CD4-positive, alpha-beta memory T cell (primary cell): Measurements from ENCODE around the gene CEND1. TPM values are rescaled to one million over a fixed set of nuclear protein-coding genes. Genes with fewer than 3 reads are reported as not detected.

Source experiments
- CTCF ChIA-PET: fragments of 350-600 bp; sonication (Branson Sonifier 250); formaldehyde crosslinking; loops from one replicate; lab custom pipeline; 2021; ENCODE audit warnings: inconsistent platforms; ENCODE audit not compliant: partially characterized antibody; lab: Charles Lee
- POLR2A ChIA-PET: fragments of 350-600 bp; sonication (Branson Sonifier 250); formaldehyde crosslinking; loops from one replicate; lab custom pipeline; 2021; ENCODE audit not compliant: partially characterized antibody; lab: Charles Lee
- DNase-seq, 5 donors: peaks; one replicate each; pipeline versions ENCODE4 v3.0.0 to v3.0.0-alpha.2; 2020 to 2022; ENCODE audit warnings: mixed read lengths in 1 of 5
- H3K27ac ChIP-seq: one replicate; pipeline ENCODE4 v1.7.0; 2013; ENCODE audit warnings: low read depth, low read length
- H3K27me3 ChIP-seq: 2 replicates; pipeline ENCODE4 v1.7.0; 2013; ENCODE audit warnings: mild to moderate bottlenecking, low read length, moderate library complexity; ENCODE audit not compliant: insufficient read depth
- H3K36me3 ChIP-seq: 2 replicates; pipeline ENCODE4 v1.7.0; 2013; ENCODE audit warnings: mild to moderate bottlenecking, low read length, moderate library complexity; ENCODE audit not compliant: insufficient read depth
- H3K4me1 ChIP-seq: 2 replicates; pipeline ENCODE4 v1.7.0; 2013; ENCODE audit warnings: mild to moderate bottlenecking, low read length, moderate library complexity; ENCODE audit not compliant: insufficient read depth
- H3K4me3 ChIP-seq, 2 donors: one replicate each; pipeline ENCODE4 v1.7.0; 2013; ENCODE audit warnings: low read length in 2 of 2, mild to moderate bottlenecking in 1 of 2
- H3K9me3 ChIP-seq, 2 donors: one replicate each; pipeline ENCODE4 v1.7.0; 2013; ENCODE audit warnings: low read length in 2 of 2, control low read depth in 1 of 2; ENCODE audit not compliant: control insufficient read depth in 1 of 2
- H3K27ac Mint-ChIP-seq, 7 donors: one replicate each; pipeline ENCODE4 v1.8.0; 2020 to 2021; ENCODE audit warnings: mixed read lengths in 7 of 7, mild to moderate bottlenecking in 6 of 7, inconsistent platforms in 3 of 7, moderate library complexity in 3 of 7
- H3K27me3 Mint-ChIP-seq, 2 donors: one replicate each; pipeline ENCODE4 v1.8.0; 2020 to 2021; ENCODE audit warnings: mixed read lengths in 2 of 2
- H3K36me3 Mint-ChIP-seq, 2 donors: one replicate each; pipeline ENCODE4 v1.8.0; 2020 to 2021; ENCODE audit warnings: mixed read lengths in 2 of 2, inconsistent platforms in 1 of 2, mild to moderate bottlenecking in 1 of 2
- H3K4me1 Mint-ChIP-seq, 4 donors: one replicate each; pipeline ENCODE4 v1.8.0; 2020 to 2021; ENCODE audit warnings: mixed read lengths in 4 of 4, mild to moderate bottlenecking in 1 of 4
- H3K4me3 Mint-ChIP-seq, 8 donors: one replicate each; pipeline ENCODE4 v1.8.0; 2020 to 2021; ENCODE audit warnings: mixed read lengths in 8 of 8, mild to moderate bottlenecking in 7 of 8, moderate library complexity in 6 of 8, inconsistent platforms in 3 of 8
- H3K9me3 Mint-ChIP-seq, 8 donors: one replicate each; pipeline ENCODE4 v1.8.0; 2020 to 2021; ENCODE audit warnings: mixed read lengths in 8 of 8, mild to moderate bottlenecking in 5 of 8, inconsistent platforms in 3 of 8, moderate library complexity in 1 of 8
- intact Hi-C: fragments of 100-400 bp; cut with micrococcal nuclease; formaldehyde crosslinking; loops from one replicate; pipeline ENCODE4 v1.15.1; 2023
- polyA plus RNA-seq, 2 donors: library from polyadenylated mRNA; unstranded; fragments of 300-500 nt; fragmentation: Illumina TruSeq; gene quantifications; one replicate each; pipeline ENCODE4 v1.2.3, GENCODE V29; 2021
- total RNA-seq, 2 experiments: library from RNA; stranded (reverse); gene quantifications; one replicate each; pipeline ENCODE4 v1.2.3, GENCODE V29; 2021

Gene CEND1
- total and polyA plus RNA-seq, 4 experiments from 2014 or later = 0.19 TPM; not detected in 3

GRCh38 chr11:824942-825341 is 35.1 kb upstream of the CEND1 start:
- peak overlapping the region in 1 of 8 donors; percentile 9 for H3K4me3 Mint-ChIP-seq
- intact Hi-C loops = no loop called here
- ChIA-PET CTCF (interaction anchor here (0.6 kb wide), 1 partner anchor 463 kb away, joined by 3 read pairs; no protein-coding TSS in a partner anchor), POLR2A (interaction anchor here (1.7 kb wide), 1 partner anchor 21 kb away, joined by 5 read pairs; no protein-coding TSS in a partner anchor)
- Histone ChIP-seq H3K27ac (no peak overlapping the region), H3K9me3 (no peaks in the 10 kb centered on the region), H3K36me3 (peaks cover 5% of the 10 kb centered on the region), H3K27me3 (peaks cover 3% of the 10 kb centered on the region), H3K4me1 (peaks cover 44% of the 10 kb centered on the region), H3K4me3 (no peak overlapping the region)
- peaks cover 8 to 21% of the 10 kb centered on the region in 2 donors for H3K36me3 Mint-ChIP-seq
- H3K27ac Mint-ChIP-seq = no peak overlapping the region
- H3K4me1 Mint-ChIP-seq = peaks cover 6 to 45% (median 25%) of the 10 kb centered on the region in 4 donors
- H3K9me3 Mint-ChIP-seq = no peaks in the 10 kb centered on the region
- H3K27me3 Mint-ChIP-seq = peaks cover 9 to 19% of the 10 kb centered on the region in 2 donors
- no peak for DNase-seq

- peaks cover 8 to 22% of the 10 kb centered on the region in 2 donors for H3K36me3 Mint-ChIP-seq
- intact Hi-C loops = no loop called here
- Histone ChIP-seq H3K36me3 (peaks cover 5% of the 10 kb centered on the region), H3K27ac (no peak overlapping the region), H3K4me3 (no peak overlapping the region), H3K9me3 (no peaks in the 10 kb centered on the region), H3K27me3 (peaks cover 3% of the 10 kb centered on the region), H3K4me1 (peaks cover 39% of the 10 kb centered on the region)
- no peaks in the 10 kb centered on the region for H3K9me3 Mint-ChIP-seq
- peaks cover 9 to 16% of the 10 kb centered on the region in 2 donors for H3K27me3 Mint-ChIP-seq
- ChIA-PET POLR2A (interaction anchor here (1.7 kb wide), 1 partner anchor 20 kb away, joined by 5 read pairs; no protein-coding TSS in a partner anchor), CTCF (no interaction called here)
- no peak for DNase-seq
- H3K4me3 Mint-ChIP-seq = no peak overlapping the region
- peaks cover 6 to 42% (median 21%) of the 10 kb centered on the region in 4 donors for H3K4me1 Mint-ChIP-seq
- no peak overlapping the region for H3K27ac Mint-ChIP-seq
Measured at GRCh38 chr11:824292-824880, 34.5 kb upstream of the CEND1 start.

GRCh38 chr11:823441-824291 is 33.8 kb upstream of the CEND1 start:
- no peak for DNase-seq
- no peaks in the 10 kb centered on the region for H3K27me3 ChIP-seq
- no peaks in the 10 kb centered on the region for H3K9me3 ChIP-seq
- peaks cover 5% of the 10 kb centered on the region for H3K36me3 ChIP-seq
- CTCF ChIA-PET = no interaction called here
- no peak overlapping the region for H3K4me3 ChIP-seq
- POLR2A ChIA-PET = interaction anchor here (1.1 to 6.4 kb wide), 4 partner anchors 8 to 17 kb away, joined by 3 to 109 read pairs (median 52); partner anchors contain the start of genes CD151 and RPLP2
- Mint-ChIP-seq H3K27ac (no peak overlapping the region), H3K4me1 (peaks cover 6 to 38% (median 18%) of the 10 kb centered on the region in 4 donors), H3K9me3 (no peaks in the 10 kb centered on the region), H3K27me3 (peaks cover 7 to 13% of the 10 kb centered on the region in 2 donors), H3K36me3 (peaks cover 8 to 22% of the 10 kb centered on the region in 2 donors), H3K4me3 (no peak overlapping the region)
- intact Hi-C loops = no loop called here
- peaks cover 37% of the 10 kb centered on the region for H3K4me1 ChIP-seq
- H3K27ac ChIP-seq = no peak overlapping the region

GRCh38 chr11:821512-822371 is 31.9 kb upstream of the CEND1 start:
- intact Hi-C loops = no loop called here
- H3K27ac ChIP-seq = no peak overlapping the region
- no peaks in the 10 kb centered on the region for H3K9me3 ChIP-seq
- peaks cover 3 to 27% (median 13%) of the 10 kb centered on the region in 4 donors for H3K4me1 Mint-ChIP-seq
- ChIA-PET POLR2A (interaction anchor here (1.3 to 6.4 kb wide), 6 partner anchors 10 to 21 kb away, joined by 3 to 109 read pairs (median 32); partner anchors contain the start of genes CD151, PIDD1, POLR2L and RPLP2), CTCF (no interaction called here)
- peaks cover 2 to 4% of the 10 kb centered on the region in 2 donors for H3K27me3 Mint-ChIP-seq
- no peaks in the 10 kb centered on the region for H3K27me3 ChIP-seq
- peak overlapping the region in 2 of 7 donors; percentile 17 to 88 for H3K27ac Mint-ChIP-seq
- peaks cover 5% of the 10 kb centered on the region for H3K36me3 ChIP-seq
- peaks cover 29% of the 10 kb centered on the region for H3K4me1 ChIP-seq
- no peaks in the 10 kb centered on the region for H3K9me3 Mint-ChIP-seq
- peaks cover 8 to 22% of the 10 kb centered on the region in 2 donors for H3K36me3 Mint-ChIP-seq
- no peak overlapping the region for H3K4me3 ChIP-seq
- peak overlapping the region in 6 of 8 donors; percentile 17 to 94 (median 68) for H3K4me3 Mint-ChIP-seq
- no peak for DNase-seq

GRCh38 chr11:820655-821511 is 31.0 kb upstream of the CEND1 start:
- peaks cover 22% of the 10 kb centered on the region for H3K4me1 ChIP-seq
- H3K27me3 ChIP-seq = no peaks in the 10 kb centered on the region
- H3K27ac ChIP-seq = peak overlapping the region; percentile 81
- ChIA-PET POLR2A (interaction anchor here (0.6 to 6.4 kb wide), 11 partner anchors 11 to 245 kb away, joined by 3 to 109 read pairs (median 9); partner anchors contain the start of genes CD151, PHRF1, PIDD1 and POLR2L), CTCF (no interaction called here)
- no peaks in the 10 kb centered on the region for H3K27me3 Mint-ChIP-seq
- peak overlapping the region in 6 of 7 donors; percentile 29 to 88 (median 74) for H3K27ac Mint-ChIP-seq
- no peaks in the 10 kb centered on the region for H3K9me3 ChIP-seq
- no peak for DNase-seq
- peaks cover 8 to 22% of the 10 kb centered on the region in 2 donors for H3K36me3 Mint-ChIP-seq
- peak overlapping the region; percentile 66 to 73 for H3K4me3 ChIP-seq
- peaks cover 2 to 22% (median 11%) of the 10 kb centered on the region in 4 donors for H3K4me1 Mint-ChIP-seq
- H3K4me3 Mint-ChIP-seq = peak overlapping the region; percentile 74 to 94 (median 88)
- intact Hi-C loops = no loop called here
- no peaks in the 10 kb centered on the region for H3K9me3 Mint-ChIP-seq
- H3K36me3 ChIP-seq = peaks cover 5% of the 10 kb centered on the region
